ENCODE measurements around the gene E4F1. TPM values are rescaled to one million over a fixed set of nuclear protein-coding genes. Genes with fewer than 3 reads are reported as not detected.
"Not testable (repeated sequence)": the region's sequence is repeated elsewhere in the genome, so short reads cannot be mapped to it uniquely, and the experiment has no call there.

E4F1 gene
- total RNA-seq, 6 experiments from 2014 or later = 8.9 to 11.3 (median 10.4) TPM

DNA sequence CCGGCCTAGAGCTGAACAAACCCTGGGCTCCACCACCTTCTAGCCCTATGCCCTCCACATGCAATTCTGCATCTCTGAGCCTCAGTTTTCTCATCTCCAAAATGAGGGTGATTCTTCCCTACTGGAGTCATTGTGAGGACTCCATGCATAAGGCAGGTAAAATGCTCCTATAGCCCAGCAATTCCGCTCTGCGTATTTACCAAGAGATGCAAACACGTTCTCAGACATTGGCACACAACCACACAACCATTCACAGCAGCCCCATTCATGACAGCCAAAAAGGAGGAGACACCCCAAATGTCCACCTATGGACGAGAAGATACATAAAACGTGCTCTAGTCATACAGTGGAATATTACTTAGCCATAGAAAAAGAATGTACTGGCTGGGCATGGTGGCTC lies 23.1 kb upstream of the E4F1 start:
- Histone ChIP-seq H3K9me3 (no peaks in the 10 kb centered on the region), H3K27me3 (peaks cover 0 to 8% of the 10 kb centered on the region in 2 donors), H3K4me1 (peaks cover 0 to 14% (median 3%) of the 10 kb centered on the region in 4 donors), H3K27ac (no peak overlapping the region), H3K4me3 (no peak overlapping the region), H3K36me3 (no peaks in the 10 kb centered on the region)
- DNase-seq = no peak
- 80% methylated on average over 5 of the region's 6 CpGs for WGBS (ENCODE audit: insufficient coverage, low coverage, low lambda C conversion rate, missing lambda C conversion rate)
- no peak for ATAC-seq
- TF ChIP-seq, protein P1, sequence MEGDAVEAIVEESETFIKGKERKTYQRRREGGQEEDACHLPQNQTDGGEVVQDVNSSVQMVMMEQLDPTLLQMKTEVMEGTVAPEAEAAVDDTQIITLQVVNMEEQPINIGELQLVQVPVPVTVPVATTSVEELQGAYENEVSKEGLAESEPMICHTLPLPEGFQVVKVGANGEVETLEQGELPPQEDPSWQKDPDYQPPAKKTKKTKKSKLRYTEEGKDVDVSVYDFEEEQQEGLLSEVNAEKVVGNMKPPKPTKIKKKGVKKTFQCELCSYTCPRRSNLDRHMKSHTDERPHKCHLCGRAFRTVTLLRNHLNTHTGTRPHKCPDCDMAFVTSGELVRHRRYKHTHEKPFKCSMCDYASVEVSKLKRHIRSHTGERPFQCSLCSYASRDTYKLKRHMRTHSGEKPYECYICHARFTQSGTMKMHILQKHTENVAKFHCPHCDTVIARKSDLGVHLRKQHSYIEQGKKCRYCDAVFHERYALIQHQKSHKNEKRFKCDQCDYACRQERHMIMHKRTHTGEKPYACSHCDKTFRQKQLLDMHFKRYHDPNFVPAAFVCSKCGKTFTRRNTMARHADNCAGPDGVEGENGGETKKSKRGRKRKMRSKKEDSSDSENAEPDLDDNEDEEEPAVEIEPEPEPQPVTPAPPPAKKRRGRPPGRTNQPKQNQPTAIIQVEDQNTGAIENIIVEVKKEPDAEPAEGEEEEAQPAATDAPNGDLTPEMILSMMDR (IDR thresholded peaks at IDR 0.05) = no peak
- no peak for TF ChIP-seq POLR2A (IDR thresholded peaks at IDR 0.05)
- intact Hi-C loops (cut with DNase I) = no loop called here

DNA sequence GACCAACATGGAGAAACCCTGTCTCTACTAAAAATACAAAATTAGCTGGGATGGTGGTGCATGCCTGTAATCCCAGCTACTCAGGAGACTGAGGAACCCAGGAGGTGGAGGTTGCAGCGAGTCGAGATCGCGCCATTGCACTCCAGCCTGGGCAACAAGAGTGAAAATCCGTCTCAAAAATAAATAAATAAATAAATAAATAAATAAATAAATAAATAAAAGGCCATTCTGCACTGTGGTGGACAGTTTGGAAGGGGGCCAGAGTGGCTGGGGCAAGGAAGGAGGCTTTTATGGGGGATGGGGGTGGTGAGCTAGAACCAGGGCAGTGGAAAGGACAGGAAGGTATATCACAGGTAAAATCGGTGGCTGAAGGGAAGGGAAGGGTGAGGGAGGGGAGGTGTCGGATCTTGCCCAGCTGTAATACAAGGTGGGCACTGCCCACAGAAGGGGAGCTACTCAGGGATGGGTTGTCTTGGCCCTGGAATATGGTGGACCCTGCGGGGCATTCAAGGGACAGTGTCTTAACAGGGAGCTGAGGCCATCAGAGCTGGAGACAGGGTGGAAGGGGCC lies 20.2 kb upstream of the E4F1 start:
- ATAC-seq; intact Hi-C loops (cut with DNase I): not testable (repeated sequence)
- 78% methylated on average over 1 of the region's 8 CpGs for WGBS (ENCODE audit: insufficient coverage, low coverage, low lambda C conversion rate, missing lambda C conversion rate)

GRCh38 chr16:2204416-2205103 lies 18.8 kb upstream of the E4F1 start:
- Histone ChIP-seq H3K4me3 (peak overlapping the region; percentile 74 to 99 (median 98)), H3K27me3 (no peaks in the 10 kb centered on the region), H3K36me3 (peaks cover 0 to 19% (median 7%) of the 10 kb centered on the region in 4 donors), H3K9me3 (no peaks in the 10 kb centered on the region), H3K27ac (peak overlapping the region; percentile 89 to 99 (median 97)), H3K4me1 (peaks cover 0 to 18% (median 6%) of the 10 kb centered on the region in 4 donors)
- 86% methylated on average over 9 of the region's 13 CpGs for WGBS (ENCODE audit: insufficient coverage, low coverage, low lambda C conversion rate, missing lambda C conversion rate)
- DNase-seq (no peak), ATAC-seq (no peak)
- intact Hi-C loops (cut with DNase I) = no loop called here
- no peak for TF ChIP-seq POLR2A (IDR thresholded peaks at IDR 0.05)
- TF ChIP-seq, protein P1 (IDR thresholded peaks at IDR 0.05) = no peak

More for the DNA sequence above, 20.2 kb upstream of the E4F1 start:
- DNase-seq, H3K27ac ChIP-seq, H3K36me3 ChIP-seq, H3K4me3 ChIP-seq, H3K9me3 ChIP-seq, H3K27me3 ChIP-seq: not testable (repeated sequence)
- H3K4me1 ChIP-seq = peaks cover 0 to 18% (median 6%) of the 10 kb centered on the region in 4 donors

GRCh38 chr16:2205104-2205966 lies 18.1 kb upstream of the E4F1 start, which contains the start of gene MLST8:
Gene MLST8, plus strand, starts transcription at chr16:2205454. Its CDS starts 632 bp downstream, at chr16:2206086.
- 0% methylated on average over 19 of the region's 93 CpGs for WGBS (ENCODE audit: insufficient coverage, low coverage, low lambda C conversion rate, missing lambda C conversion rate)
- peak; percentile 89 to 97 (median 91) for ATAC-seq
- intact Hi-C loops (cut with DNase I) = no loop called here

More at GRCh38 chr16:2205104-2205966, 18.1 kb upstream of the E4F1 start, which contains the start of gene MLST8:
- peaks cover 0 to 18% (median 6%) of the 10 kb centered on the region in 4 donors for H3K4me1 ChIP-seq
- TF ChIP-seq, protein P1 (IDR thresholded peaks at IDR 0.05) = peak in 3 of 4 donors; percentile 12 to 31 (median 13)
- peak; percentile 64 for TF ChIP-seq POLR2A (IDR thresholded peaks at IDR 0.05)
- H3K9me3 ChIP-seq = no peaks in the 10 kb centered on the region
- peak; percentile 89 to 90 (median 90) for DNase-seq
- peak within 1 kb of the TSS; percentile 89 to 99 (median 97) for H3K27ac ChIP-seq
- H3K36me3 ChIP-seq = peaks cover 0 to 19% (median 7%) of the 10 kb centered on the region in 4 donors
- H3K27me3 ChIP-seq = no peaks in the 10 kb centered on the region
- peak within 1 kb of the TSS; percentile 74 to 99 (median 98) for H3K4me3 ChIP-seq
